NCI-H1930 (cell line): Measurements from ENCODE around the gene CHD1.

Experiments
- DNase-seq, 2 experiments: peaks; one replicate each; lab custom pipeline; 2025; lab: John Stamatoyannopoulos, UW

Gene CHD1

DNA sequence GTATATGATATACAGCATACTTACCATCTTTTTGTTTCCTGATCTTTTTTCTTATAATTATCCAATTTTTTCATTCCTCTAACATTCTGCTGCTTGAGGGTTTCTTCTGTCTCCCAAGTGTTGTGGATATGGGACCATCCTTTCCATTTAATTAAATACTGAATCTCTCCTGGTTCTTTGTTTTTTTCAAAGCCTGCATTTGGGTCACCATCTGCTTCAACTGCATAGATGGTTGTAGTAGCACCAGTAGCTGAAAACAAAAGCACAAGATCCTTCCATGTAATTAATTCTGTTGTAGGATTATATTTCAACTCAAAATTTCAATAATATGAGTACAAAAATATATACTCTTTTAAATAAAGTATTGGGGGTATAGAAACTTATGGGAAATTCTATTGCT is 29.4 kb downstream of the CHD1 start:
- no peak for DNase-seq

DNA sequence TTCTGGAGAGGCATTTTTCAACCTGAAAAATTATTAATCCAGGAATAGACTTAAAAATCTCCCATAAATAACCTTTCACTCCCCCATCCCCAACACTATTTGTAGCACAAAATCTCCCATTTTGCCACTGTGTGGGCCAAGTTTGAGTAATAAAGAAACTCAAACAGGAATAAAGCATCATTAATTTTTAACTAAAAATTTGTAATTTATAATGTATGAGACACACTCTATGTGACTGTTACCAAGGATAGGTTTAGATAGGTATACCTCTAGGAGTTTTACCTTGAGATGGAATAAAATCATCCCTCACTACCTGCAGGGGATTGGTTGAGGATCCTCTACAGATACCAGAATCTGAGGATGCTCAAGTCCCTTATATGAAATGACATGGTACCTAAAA is 30.1 kb downstream of the CHD1 start:
- DNase-seq = no peak

DNA sequence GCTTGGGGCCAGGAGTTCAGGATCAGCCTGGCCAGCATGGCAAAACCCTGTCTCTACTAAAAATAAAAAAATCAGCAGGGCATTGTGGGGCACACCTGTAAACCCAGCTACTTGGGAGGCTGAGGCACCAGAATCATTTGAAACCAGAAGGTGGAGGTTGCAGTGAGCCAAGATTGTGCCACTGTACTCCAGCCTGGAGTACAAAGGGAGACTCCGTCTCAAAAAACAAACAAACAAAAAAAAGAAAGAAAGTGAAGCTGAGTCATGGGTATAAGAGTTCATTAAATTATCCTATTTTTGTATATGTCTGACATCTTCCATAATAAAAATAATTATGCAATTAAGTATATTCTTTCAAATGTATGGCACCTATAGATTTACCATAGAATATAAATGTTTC is 37.2 kb downstream of the CHD1 start:
- DNase-seq = no peak

DNA sequence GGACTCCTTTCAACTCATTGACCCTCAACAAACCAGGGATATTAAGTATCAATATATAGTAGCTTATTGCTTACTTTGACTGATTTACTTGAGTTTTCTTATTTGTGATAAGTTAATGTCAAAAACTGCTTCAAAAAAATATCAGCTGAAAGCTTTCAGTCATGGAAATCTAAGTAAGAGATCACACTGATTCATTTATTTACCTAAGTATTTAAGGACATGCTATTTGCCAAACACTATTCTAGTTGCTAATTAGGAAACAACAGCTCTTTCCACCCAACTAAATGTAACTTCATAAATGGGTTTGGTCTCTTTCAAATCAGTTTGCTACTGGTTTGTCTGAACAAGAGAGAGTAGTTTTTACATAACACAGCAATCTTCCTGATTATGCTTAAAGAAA is 48.2 kb downstream of the CHD1 start:
- peak in 1 of 2 experiments; percentile 7 for DNase-seq

DNA sequence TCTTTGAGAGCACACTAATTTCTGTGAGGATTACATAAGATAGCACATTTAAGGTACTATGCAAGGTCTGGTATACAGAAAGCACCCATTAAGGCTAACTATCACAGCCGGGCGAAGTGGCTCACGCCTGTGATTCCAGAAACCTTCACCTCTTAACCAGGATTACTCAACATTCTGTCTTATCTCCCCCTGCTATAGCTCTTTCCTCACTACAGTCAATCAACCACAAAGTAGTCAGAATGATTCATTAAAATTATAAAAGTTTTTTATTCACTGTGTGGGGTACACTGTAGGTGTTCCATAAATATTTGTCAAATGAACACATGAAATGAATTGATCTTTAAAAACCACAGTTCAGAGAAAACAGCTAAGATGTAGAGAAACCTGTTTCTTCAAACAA is 48.7 kb downstream of the CHD1 start:
- DNase-seq = no peak

DNA sequence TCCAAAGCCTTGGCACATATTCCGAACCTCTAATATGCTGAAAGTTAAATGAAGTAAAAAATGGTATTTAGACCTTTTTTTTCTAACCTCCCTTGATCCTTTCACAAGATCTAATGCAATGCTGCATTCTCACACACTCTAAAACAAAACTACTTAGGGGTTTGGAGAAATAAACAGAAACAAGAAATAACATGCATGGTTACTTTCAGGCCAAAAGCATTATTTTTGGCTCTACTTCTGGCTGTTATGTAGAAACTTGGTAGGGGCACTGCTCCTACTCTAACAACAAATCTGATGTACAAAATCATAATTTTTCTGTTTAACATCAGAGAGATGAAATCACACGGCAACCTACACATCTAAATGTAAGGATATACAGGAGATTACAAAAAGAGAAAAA is 51.2 kb downstream of the CHD1 start:
- DNase-seq = no peak

DNA sequence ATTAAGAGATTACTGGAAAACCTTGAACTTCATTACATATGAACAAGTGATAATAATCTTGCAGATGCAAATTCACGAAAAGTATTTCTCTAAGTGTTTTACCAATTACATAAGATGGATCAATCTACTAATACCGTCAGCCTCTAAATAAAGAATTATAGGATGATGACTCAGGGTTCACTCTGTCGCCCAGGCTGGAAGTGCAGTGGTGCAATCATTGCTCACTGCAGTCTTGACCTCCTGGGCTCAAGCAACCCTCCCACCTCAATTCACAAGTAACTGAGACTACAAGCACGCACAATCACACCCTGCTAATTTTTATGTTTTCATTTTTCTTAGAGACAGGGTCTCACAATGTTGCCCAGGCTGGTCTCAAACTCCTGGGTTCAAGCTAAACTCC is 56.1 kb downstream of the CHD1 start:
- no peak for DNase-seq

DNA sequence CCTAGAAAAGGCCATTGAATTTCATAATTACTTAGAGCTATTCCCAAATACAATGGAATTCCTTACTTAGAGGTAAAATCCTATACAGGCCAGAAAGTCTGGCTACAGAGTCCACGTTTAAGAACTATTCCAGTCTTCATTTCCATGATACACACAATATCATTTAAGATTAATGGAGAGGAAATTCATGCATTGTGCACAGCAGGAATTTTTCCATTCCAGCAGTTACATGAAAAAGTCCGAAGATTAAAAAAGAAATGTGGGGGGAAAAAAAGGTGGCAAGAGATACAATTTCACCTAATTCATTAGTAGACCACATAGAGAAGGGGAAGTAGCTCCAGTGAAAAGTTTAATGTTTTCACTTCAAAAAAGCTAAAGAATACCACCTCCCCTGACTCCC is 63.1 kb downstream of the CHD1 start:
- no peak for DNase-seq

DNA sequence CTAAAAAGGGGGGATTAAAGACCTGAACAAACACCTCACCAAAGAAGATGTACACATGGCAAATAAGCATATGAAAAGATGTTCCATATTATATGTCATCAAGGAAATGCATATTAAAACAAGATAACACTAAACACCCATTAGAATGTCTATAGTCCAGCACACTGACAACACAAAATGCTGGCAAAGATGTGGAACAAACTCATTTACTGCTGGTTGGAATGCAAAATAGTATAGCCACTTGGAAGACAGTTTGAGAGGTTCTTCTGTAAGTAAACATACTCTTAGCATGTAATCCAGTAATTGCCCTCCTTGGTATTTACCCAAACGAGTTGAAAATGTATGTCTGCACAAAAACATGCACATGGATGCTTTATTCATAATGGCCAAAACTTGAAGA is 81.8 kb downstream of the CHD1 start:
- DNase-seq = no peak

DNA sequence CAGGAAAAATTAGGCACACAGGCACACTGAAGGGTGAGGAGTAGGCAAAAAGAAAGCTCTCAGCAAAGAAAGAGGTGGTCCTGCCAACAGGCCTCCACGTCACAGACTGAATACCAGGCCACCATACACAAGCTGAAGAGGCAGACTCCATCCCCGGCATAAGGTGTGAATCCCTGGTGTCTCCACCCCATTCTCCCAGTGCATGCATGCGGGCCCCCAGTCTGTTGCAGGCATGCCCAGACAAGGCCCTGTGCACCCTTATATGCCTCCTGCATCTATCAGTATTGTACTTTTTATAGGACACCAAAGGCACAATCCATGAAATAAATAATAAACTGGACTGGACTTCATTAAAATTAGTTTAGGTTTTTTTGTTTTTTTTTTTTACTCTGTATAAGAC is 82.3 kb downstream of the CHD1 start:
- no peak for DNase-seq

DNA sequence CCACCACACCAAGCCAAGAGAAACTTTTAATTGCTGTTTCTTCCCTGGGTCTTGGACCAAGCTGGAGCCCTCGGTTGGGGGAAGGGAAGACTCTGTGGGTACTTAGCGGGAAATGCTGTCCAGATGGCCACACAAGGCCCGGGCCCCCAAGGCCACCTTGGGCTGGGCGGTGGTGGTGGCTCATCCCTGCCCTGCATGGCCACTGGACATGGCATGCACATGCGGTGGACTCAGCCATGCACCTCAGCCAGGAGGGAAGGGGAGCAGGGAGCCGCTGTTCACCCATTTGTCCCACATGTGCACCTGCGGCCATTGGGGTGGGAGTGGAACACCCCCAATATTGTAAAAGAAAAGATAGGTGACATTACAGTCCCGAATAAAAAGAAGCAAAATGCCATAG is 82.9 kb downstream of the CHD1 start:
- DNase-seq = no peak

DNA sequence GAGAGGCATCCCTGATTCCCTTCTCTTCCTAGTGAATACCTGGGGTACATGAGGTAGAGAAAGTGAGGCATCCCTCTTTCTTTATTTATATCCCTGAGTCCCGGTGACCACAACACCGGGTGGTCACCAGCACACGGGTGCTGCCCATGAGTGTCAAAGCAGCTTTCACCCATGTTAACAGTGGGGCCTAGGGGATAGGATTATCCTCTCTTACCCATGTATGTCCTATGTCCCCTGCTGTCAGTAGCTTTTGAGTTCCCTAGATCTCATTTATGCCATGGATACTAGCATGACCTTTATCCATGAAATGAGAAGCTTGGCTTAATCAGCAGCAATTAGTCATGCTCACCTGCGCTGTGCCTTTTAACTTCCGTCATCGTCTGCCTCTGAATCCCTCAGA is 83.9 kb downstream of the CHD1 start:
- DNase-seq = no peak

DNA sequence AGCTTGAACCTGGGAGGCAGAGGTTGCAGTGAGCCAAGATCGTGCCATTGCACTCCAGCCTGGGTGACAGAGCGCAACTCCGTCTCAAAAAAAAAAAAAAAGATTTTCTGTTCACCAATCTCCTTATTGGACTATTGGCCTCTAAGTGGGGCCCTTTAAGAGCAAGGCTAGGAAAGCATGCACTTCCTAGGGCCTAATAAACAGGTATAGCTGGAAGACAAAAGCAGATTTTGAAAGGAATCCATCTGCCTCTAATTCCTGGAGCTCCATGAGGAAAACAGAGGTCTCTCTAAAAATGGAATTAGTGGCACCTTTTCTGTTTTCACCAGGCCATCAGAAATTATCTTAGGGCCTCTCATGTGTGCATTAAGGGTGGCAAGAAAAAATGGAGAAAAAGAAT is 85.3 kb downstream of the CHD1 start:
- DNase-seq = no peak

DNA sequence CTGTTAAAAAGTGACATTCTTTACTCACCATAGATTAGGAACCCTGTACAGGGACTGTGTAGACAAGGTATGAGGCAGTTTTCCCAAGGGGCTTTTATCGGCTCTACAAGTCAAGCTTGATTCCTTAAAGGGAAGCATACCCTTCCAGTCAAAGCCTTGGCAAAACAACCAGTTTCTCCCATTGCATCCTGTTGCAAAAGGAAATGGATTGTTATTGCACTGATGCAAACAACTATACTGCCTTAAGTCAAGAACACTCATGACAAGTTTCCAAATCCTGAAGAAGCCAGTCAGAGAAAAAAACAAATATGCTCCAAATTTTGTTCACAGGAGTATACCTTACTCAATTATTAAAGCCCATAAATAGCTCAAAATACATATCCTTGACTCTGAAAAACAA is 87.9 kb downstream of the CHD1 start:
- DNase-seq = no peak

DNA sequence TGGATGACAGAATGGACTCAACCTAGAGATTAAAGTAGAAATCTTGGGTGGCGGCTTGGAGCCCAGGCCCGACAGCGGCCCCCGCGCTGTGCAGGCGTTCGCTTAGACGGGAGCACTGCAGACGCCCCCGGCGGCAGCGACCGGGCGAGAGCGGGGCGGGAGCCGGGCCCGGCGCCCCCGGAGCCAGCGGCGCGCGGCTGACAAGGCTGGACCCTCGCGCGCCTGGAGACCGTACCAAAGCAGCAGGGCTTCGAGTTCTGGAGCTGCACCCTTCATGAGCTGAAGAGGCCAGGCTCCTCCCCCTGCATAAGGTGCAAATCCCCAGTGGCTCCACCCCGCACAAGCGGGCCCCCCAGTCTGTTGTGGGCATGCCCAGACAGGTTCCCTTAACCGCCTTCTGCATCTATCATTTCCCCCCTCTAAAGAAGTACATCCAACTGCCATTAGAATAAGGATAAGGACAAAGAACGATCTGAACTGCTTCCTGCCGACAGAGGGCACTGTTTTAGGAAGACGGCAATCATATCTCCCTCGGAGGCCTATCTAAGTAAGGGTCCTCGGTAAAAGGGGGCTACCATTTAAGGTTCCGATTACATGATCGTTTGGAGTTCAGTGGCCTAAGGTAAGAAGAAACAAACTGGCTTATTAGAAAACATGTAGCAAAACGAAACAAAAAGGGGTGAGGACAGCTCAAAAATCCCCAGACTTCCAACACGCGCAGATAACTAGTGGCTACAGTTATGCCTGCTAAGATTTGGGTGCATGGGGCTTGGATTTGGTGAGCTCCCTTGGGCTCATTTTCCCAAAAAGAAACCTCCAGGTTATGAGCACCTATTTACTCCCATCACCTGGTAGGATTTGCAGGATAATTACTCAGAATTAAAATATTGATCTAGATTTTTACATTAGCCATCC is 89.1 kb downstream of the CHD1 start:
- no peak for DNase-seq

DNA sequence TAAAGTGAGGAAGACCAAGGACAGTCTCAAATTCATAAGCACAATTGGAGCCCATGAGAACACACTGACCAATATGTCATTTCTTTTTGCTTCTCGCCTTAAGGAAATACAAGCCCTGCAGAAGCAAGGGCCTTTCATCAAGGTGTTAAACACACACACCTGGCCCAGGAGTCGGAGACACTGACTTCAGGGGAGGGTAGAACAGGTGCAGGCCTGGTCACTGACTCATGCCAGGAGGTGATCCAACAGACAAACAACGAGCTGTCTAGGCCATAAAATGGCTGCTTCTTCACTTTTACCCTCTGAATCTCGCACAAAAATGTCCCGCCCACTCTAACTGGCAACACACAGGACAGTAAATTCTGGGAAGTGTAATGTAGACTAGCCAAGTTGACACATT is 92.6 kb downstream of the CHD1 start:
- DNase-seq = no peak

DNA sequence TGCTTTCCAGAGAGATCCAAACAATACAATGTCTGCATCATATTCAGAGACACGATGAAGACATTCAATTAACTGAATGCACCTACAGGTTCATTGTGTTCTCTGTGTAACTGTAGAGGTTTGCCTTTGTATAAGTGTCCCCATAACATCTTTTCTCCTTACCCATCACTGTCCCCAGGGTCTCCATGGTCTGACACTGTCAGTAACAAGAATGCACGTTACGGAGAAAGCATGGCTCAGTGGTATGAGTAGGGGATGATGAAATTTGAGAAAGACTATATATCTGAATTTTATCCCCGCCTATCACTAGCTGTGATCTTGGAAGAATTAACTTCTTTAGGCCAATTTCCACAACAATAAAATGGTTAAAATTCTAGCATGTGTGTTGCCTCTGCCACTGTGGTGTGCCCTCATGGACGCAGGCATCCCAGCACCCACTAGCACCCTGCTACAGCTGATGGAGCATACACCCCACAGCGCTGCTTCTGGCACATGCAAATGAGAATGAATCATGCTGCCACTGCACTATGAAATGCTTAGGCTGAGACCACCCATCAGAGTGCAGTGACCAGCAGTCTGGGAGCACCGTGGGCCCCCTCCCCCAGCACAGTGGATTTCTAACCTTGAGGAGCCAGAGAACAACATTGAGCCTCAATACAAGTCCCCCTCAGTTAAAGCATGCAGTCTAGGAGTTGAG is 101.1 kb downstream of the CHD1 start:
- no peak for DNase-seq

DNA sequence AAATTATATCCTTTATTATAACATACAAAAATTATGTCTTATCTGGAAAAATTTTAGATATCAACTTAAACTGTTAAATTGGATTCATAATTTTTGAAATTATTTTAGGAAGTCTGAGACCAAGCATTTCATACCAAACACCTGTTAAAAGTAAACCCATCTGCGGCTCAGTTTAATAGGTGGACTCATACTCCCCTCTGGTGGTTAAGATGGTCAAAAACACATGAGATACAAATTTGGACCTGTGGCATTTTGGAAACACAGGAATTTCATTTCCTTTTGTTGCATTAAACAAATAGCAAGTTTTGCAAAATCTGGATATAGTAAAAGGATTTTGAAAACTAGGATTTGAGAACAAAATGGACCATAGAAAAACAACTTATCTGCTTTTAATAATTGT is 101.6 kb downstream of the CHD1 start:
- DNase-seq = peak in 1 of 2 experiments; percentile 2

DNA sequence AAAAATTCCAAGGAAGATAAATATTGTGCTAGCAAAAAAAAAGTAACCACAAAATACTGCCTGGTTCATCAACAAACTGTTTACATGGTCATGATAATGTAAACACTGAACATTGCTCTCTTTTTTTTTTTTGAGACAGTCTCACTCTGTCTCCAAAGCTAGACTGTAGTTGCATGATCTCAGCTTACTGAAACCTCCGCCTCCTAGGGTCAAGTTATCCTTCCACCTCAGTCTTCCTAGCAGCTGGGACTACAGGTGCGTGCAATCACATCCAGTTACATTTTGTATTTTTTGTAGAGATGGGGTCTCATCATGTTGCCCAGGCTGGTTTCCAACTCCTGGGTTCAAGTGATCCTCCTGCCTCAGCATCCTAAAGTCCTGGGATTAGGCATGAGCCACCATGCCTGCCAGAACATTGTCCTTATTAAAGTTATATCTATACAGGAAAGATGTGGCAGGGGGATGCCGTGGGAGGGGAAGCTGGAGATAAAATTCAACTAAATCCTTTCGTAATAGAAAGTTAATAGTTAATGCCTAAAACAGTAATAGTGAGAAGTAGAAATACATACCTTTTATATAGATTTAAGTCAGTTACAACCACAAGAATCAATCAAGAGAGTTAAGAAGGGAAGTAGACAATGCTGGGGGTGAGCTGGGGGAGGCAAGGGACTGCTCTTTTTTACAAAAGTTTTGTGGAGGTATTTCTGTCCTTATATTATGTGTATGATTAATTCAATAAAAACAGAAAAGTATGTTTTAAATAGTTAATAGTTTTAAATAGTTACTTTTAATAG is 103.0 kb downstream of the CHD1 start:
- DNase-seq = no peak

DNA sequence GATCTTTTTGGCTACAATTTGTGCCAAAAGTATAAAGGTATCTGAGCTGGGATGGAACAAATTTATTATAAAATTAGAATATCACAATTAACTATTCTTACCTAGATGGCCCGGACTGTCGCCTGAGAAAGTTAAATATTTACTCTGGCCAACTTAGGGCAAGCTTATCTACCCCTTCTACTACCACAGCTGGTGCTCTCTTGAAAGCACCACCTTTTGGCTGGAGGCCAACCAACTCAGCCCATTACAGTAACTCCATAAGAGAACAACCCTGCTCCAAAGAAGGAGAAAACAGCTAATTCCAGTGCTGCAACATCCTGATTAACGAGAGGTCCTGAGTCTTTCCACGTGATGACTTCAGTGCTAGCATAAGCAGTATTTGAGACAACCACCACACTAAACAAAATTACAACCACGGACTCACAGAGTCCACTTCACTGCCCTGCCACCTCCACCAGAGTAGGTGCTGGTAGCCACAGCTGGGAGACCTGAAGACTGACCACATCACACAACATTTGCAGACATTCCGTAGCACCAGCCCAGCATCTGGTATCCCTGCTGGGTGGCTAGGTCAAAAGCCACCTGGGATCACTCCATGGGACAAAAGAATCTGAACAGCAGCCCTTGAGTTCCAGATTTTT is 112.1 kb downstream of the CHD1 start:
- DNase-seq = no peak

DNA sequence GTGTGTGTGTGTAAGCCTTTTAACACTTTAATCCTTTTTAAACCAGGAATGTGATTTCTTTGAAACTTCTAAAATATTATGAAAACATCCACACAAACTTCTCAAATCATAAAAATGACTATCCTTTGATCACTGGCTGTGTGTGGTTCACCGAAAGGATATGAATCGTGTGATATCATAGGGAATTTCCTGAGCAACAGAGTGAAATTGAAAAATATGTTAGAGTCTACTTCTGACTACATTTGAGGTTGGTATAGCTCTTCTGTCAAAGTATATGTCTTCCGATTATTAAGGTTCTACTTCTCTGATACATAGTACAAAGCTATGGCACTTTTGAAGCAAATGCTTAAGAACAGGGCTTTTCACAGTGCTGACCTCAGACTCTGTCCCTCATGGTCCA is 115.1 kb downstream of the CHD1 start:
- DNase-seq = no peak

DNA sequence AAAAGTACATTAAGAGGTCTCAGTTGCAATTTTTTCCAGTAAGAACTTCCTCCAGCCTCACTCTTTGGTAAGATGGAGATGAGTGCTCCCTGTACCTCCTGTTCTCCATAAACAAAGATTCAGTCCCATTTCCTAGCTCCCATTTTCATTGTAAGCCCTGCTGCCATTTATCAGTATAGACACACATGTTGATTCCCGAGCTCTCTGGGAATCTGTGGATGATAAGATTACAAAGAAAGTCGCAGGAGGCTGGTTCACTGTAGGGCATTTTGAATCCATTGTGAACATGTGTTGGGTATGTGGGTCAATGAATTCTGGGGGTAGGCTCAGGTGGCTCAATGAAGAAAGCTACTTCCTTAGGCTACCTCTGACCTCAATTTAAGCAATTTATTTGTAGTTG is 118.6 kb downstream of the CHD1 start:
- DNase-seq = no peak
